ENCODE measurements around the gene C4BPA.

The C4BPA gene

DNA sequence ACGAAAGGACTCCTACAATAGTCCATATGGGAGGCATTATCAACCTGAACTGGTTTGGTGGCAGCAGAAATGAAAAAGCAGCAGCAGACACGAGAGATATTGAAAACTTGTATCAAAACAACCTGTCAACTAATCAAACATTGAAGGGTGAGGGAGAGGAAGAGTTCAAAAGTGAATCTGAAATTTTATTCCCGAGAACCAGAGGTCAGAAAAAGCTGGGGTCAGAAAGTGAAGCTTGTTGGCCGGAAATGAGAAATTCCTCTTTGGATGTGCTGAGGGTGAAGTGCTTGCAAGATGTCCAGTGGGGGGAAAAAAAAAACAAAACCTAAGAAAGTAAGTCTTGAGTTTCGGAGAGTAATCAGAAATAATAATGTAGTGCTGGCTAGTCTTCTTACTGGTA is 1.9 kb upstream of the C4BPA start:
- no peak for TF ChIP-seq CTCF (IDR thresholded peaks at IDR 0.05; ENCODE audit: low read depth, low read length, missing control alignments)
- DNase-seq: no peak
- H3K27me3 ChIP-seq (replicated peaks): no peaks in the 10 kb centered on the region
- in situ Hi-C loops (cut with HindIII; ENCODE audit: low pct_ligation_motif_present, low sequenced_read_pairs): no loop called here
- no peaks in the 10 kb centered on the region for H3K36me3 ChIP-seq (replicated peaks)
- H3K27ac ChIP-seq: no peak overlapping the region
- no peak overlapping the region for H3K4me3 ChIP-seq (ENCODE audit: low read depth, low read length)

GRCh38 chr1:207102659-207103058 is 1.4 kb upstream of the C4BPA start:
- no peak for TF ChIP-seq CTCF (IDR thresholded peaks at IDR 0.05; ENCODE audit: low read depth, low read length, missing control alignments)
- in situ Hi-C loops (cut with HindIII; ENCODE audit: low pct_ligation_motif_present, low sequenced_read_pairs): no loop called here
- Histone ChIP-seq H3K36me3 (replicated peaks) (no peaks in the 10 kb centered on the region), H3K27me3 (replicated peaks) (no peaks in the 10 kb centered on the region), H3K4me3 (ENCODE audit: low read depth, low read length) (no peak overlapping the region), H3K27ac (no peak overlapping the region)
- DNase-seq: no peak

GRCh38 chr1:207109004-207109403 is 5.0 kb downstream of the C4BPA start:
- in situ Hi-C loops (cut with HindIII; ENCODE audit: low pct_ligation_motif_present, low sequenced_read_pairs): no loop called here
- no peaks in the 10 kb centered on the region for H3K36me3 ChIP-seq (replicated peaks)
- no peak for DNase-seq

DNA sequence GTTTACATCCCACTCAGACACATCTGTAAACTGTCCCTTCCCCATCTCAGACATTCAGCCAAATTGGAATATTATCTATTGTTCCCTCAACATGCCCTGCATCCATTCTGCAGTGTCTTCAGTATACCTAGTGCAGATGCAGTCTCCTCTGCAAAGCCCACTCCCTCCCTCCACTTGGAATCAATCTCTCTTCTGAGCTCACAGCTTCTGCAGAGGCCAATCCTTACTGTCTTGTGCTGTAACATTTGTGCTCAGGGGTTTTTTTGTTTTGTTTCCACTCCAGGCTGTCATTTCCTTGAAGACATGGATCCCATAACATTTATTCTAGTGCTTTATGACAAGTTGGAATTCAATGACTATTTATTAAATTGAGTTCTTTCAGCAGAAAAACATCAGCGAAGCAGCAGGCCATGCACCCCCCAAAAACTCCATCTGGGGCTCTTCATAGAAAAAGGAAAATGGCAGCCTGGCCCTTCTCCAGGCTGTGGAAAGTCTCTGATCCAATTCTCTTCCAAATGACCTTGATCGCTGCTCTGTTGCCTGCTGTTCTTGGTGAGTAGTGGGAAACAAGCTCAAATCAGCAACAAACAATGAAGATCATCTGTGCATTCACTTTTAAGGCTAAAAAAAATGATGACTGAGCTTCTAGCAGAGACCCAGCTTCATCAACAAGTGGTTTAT is 8.7 kb downstream of the C4BPA start:
- TF ChIP-seq CTCF (IDR thresholded peaks at IDR 0.05; ENCODE audit: low read depth, low read length, missing control alignments): no peak
- Histone ChIP-seq H3K27me3 (replicated peaks) (no peaks in the 10 kb centered on the region), H3K27ac (no peak overlapping the region), H3K4me3 (ENCODE audit: low read depth, low read length) (no peak overlapping the region), H3K36me3 (replicated peaks) (no peaks in the 10 kb centered on the region)
- in situ Hi-C loops (cut with HindIII; ENCODE audit: low pct_ligation_motif_present, low sequenced_read_pairs): no loop called here
- DNase-seq: no peak

More at GRCh38 chr1:207109004-207109403, 5.0 kb downstream of the C4BPA start:
- no peak overlapping the region for H3K4me3 ChIP-seq (ENCODE audit: low read depth, low read length)
- TF ChIP-seq CTCF (IDR thresholded peaks at IDR 0.05; ENCODE audit: low read depth, low read length, missing control alignments): no peak
- no peak overlapping the region for H3K27ac ChIP-seq
- H3K27me3 ChIP-seq (replicated peaks): no peaks in the 10 kb centered on the region

GRCh38 chr1:207115269-207115668 is 11.2 kb downstream of the C4BPA start:
- no peak for DNase-seq
- TF ChIP-seq CTCF (IDR thresholded peaks at IDR 0.05; ENCODE audit: low read depth, low read length, missing control alignments): no peak

GRCh38 chr1:207124389-207124788 is 20.4 kb downstream of the C4BPA start:
- DNase-seq: no peak
- in situ Hi-C loops (cut with HindIII; ENCODE audit: low pct_ligation_motif_present, low sequenced_read_pairs): no loop called here
- no peak for TF ChIP-seq CTCF (IDR thresholded peaks at IDR 0.05; ENCODE audit: low read depth, low read length, missing control alignments)
- Histone ChIP-seq H3K4me3 (ENCODE audit: low read depth, low read length) (no peak overlapping the region), H3K36me3 (replicated peaks) (no peaks in the 10 kb centered on the region), H3K27me3 (replicated peaks) (no peaks in the 10 kb centered on the region), H3K27ac (no peak overlapping the region)

More at GRCh38 chr1:207115269-207115668, 11.2 kb downstream of the C4BPA start:
- Histone ChIP-seq H3K36me3 (replicated peaks) (no peaks in the 10 kb centered on the region), H3K27me3 (replicated peaks) (no peaks in the 10 kb centered on the region), H3K27ac (no peak overlapping the region), H3K4me3 (ENCODE audit: low read depth, low read length) (no peak overlapping the region)
- in situ Hi-C loops (cut with HindIII; ENCODE audit: low pct_ligation_motif_present, low sequenced_read_pairs): no loop called here
